ENCODE results near the gene KLHL21. TPM values are rescaled to one million over a fixed set of nuclear protein-coding genes. Genes with fewer than 3 reads are reported as not detected.

KLHL21 gene
- total and polyA plus RNA-seq, 7 donors, result 83.1 to 253 (median 120) TPM

- intact Hi-C loops (cut with DNase I), result no loop called here
- H3K4me1 ChIP-seq, result peaks cover 12% of the 10 kb centered on the region
- ATAC-seq, result no peak
These were observed 24.4 kb upstream of the KLHL21 start for GRCh38 chr1:6627031-6627430.

GRCh38 chr1:6625584-6626149 is 23.0 kb upstream of the KLHL21 start:
- ATAC-seq (peak in 2 of 4 donors; percentile 29 to 30), DNase-seq (no peak)
- Histone ChIP-seq H3K36me3 (ENCODE audit: insufficient read depth in 1 of 2, low read depth in 1 of 2) (peaks cover 0 to 72% of the 10 kb centered on the region in 2 donors), H3K9me3 (no peaks in the 10 kb centered on the region), H3K27ac (peak overlapping the region; percentile 84), H3K27me3 (ENCODE audit: insufficient read depth in 3 of 3, low read length in 2 of 3) (no peaks in the 10 kb centered on the region), H3K4me1 (peaks cover 12% of the 10 kb centered on the region), H3K4me3 (peak overlapping the region; percentile 89)
- TF ChIP-seq CTCF (IDR thresholded peaks at IDR 0.05), result no peak
- 4 to 6% (median 4%) methylated on average over 24 to 32 of the region's 32 CpGs for WGBS, 3 donors
- intact Hi-C loops (cut with DNase I), result no loop called here

More at GRCh38 chr1:6627031-6627430, 24.4 kb upstream of the KLHL21 start:
- WGBS, 3 donors, result 85 to 97% (median 94%) methylated on average over 9 of the region's 9 CpGs
- DNase-seq, result no peak
- Histone ChIP-seq H3K4me3 (no peak overlapping the region), H3K27me3 (ENCODE audit: insufficient read depth in 3 of 3, low read length in 2 of 3) (no peaks in the 10 kb centered on the region), H3K36me3 (ENCODE audit: insufficient read depth in 1 of 2, low read depth in 1 of 2) (peaks cover 0 to 72% of the 10 kb centered on the region in 2 donors), H3K9me3 (no peaks in the 10 kb centered on the region), H3K27ac (no peak overlapping the region)
- no peak for TF ChIP-seq CTCF (IDR thresholded peaks at IDR 0.05)

GRCh38 chr1:6624710-6625583 is 22.3 kb upstream of the KLHL21 start, which contains the start of gene THAP3:
Gene THAP3, plus strand, starts transcription at chr1:6624868. Its CDS starts 351 bp downstream, at chr1:6625219.
- H3K4me3 ChIP-seq, result peak within 1 kb of the TSS; percentile 89
- TF ChIP-seq CTCF (IDR thresholded peaks at IDR 0.05), result no peak
- ATAC-seq, result peak; percentile 92 to 95 (median 92)
- H3K9me3 ChIP-seq, result no peaks in the 10 kb centered on the region
- peak; percentile 90 to 94 for DNase-seq
- WGBS, 3 donors, result 1% methylated on average over 43 to 73 of the region's 73 CpGs
- intact Hi-C loops (cut with DNase I), result loop anchor here in 1 of 2 donors (5.0 kb wide), 1 partner anchor 38 kb away; no protein-coding TSS in a partner anchor
- no peaks in the 10 kb centered on the region for H3K27me3 ChIP-seq (ENCODE audit: insufficient read depth in 3 of 3, low read length in 2 of 3)
- peak within 1 kb of the TSS; percentile 84 for H3K27ac ChIP-seq
- H3K4me1 ChIP-seq, result peaks cover 12% of the 10 kb centered on the region
- H3K36me3 ChIP-seq (ENCODE audit: insufficient read depth in 1 of 2, low read depth in 1 of 2), result peaks cover 0 to 72% of the 10 kb centered on the region in 2 donors

GRCh38 chr1:6623269-6623965 is 20.7 kb upstream of the KLHL21 start:
- intact Hi-C loops (cut with DNase I), result loop anchor here in 1 of 2 donors (5.0 kb wide), 1 partner anchor 36 kb away; no protein-coding TSS in a partner anchor
- no peak for TF ChIP-seq CTCF (IDR thresholded peaks at IDR 0.05)
- ATAC-seq (no peak), DNase-seq (no peak)
- peaks cover 12% of the 10 kb centered on the region for H3K4me1 ChIP-seq
- no peak overlapping the region for H3K27ac ChIP-seq
- no peaks in the 10 kb centered on the region for H3K9me3 ChIP-seq
- WGBS, 3 donors, result 68 to 75% (median 71%) methylated on average over 14 of the region's 14 CpGs
- H3K36me3 ChIP-seq (ENCODE audit: insufficient read depth in 1 of 2, low read depth in 1 of 2), result peaks cover 0 to 66% of the 10 kb centered on the region in 2 donors
- H3K27me3 ChIP-seq (ENCODE audit: insufficient read depth in 3 of 3, low read length in 2 of 3), result no peaks in the 10 kb centered on the region
- no peak overlapping the region for H3K4me3 ChIP-seq

All from psoas muscle (tissue), 8 donors.